Erythroblast (primary cell): ENCODE results near the gene SAPCD2.

Experiments used
- GATA1 ChIP-seq: IDR thresholded peaks from 2 replicates; pipeline ENCODE4 v1.6.1; 2011; ENCODE audit warnings: low read depth, mild to moderate bottlenecking, control low read depth, low read length, moderate library complexity
- POLR2A ChIP-seq: IDR thresholded peaks from 2 replicates; pipeline ENCODE4 v1.6.1; 2011; ENCODE audit warnings: mild to moderate bottlenecking, low read length

DNA sequence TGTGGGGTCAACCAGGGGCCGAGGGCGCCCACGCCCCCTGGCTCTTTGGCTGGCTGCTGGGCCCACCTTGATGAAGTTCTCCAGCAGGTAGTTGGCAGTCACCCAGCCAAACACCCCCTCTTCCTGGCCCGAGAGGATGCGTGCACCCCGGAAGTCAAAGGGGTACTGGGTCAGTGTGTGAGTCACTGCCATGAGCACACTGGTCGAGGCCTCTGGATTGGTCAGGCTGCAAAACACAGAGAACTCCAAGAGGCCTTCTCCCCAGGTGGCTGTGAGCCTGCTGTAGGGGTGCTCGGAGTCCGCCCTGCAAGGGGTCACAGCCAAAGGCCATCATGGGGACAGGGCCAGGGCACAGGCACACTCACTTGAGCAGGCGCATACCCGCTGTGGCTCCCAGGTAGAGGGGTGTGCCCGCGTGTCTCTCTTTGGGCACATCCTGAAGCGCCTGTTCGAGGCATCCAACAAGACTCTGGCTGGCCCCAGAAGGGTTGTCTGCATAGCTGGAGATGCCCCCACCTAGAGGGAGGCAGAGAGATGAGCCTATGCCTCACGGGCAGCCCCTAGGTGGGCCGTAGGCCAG is 19.1 kb downstream of the SAPCD2 start:
- TF ChIP-seq POLR2A (no peak), GATA1 (no peak)
